Measurements from ENCODE around the gene ERN2.

ERN2 gene

DNA sequence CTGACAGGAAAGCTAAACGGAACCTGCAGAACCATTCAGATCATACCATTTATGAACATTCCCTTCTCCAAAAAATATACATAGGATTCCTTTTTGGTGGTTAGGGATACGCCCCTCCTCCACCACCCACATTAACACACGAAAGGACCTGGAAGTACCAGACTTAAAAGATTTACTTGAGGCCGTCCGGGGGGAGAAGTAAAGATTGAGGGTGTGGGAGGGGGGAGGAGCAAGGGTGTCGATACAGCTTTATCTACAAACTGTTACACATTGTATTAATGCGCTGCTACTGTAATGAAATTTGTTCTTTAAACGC is 72.4 kb downstream of the ERN2 start:
- DNase-seq (ENCODE audit: low spot score), result no peak
